ENCODE measurements around the gene RAVER1. TPM values are rescaled to one million over a fixed set of nuclear protein-coding genes. Genes with fewer than 3 reads are reported as not detected.

The RAVER1 gene
- total and polyA plus RNA-seq, 10 of the 15 experiments (the other 5 are each of a cell fraction or from before 2014, with no cell fraction given), result 0.03 to 87.0 (median 12.1) TPM

DNA sequence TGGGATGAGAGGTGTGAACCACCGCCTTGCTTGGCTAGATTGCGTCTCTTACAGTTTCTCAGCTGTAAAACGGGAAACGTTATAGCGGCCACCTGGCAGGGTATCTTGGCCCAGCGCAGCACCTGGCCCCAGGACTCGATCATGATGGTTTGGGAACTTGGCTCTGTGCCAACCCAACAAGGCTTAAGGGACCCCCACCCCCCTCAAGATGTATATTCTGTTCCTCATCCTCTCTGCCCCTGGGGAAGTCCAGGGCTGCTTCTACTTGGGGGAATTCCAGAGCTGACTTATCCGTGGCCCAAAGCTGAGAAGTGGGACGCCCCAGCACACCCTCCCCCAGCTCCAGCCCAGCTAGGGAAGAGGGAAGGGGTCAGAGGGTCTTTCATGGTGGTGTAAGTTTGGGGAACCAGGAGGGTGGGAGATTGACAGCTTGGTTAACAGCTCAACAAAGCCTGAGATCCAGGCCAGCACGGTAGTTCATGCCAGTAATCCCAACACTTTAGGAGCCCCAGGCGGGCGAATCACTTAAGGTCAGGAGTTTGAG lies 61.7 kb downstream of the RAVER1 start (continued):
- TF ChIP-seq CEBPZ (IDR thresholded peaks at IDR 0.05; ENCODE audit: low read depth, low read length), result no peak
- TF ChIP-seq RAD21 (IDR thresholded peaks at IDR 0.05; ENCODE audit: insufficient read depth, low read depth, low read length), result no peak
- TF ChIP-seq CHD4 (IDR thresholded peaks at IDR 0.05), result no peak
- no peak for TF ChIP-seq SMAD5 (IDR thresholded peaks at IDR 0.05; ENCODE audit: low read depth)
- 0 out of 2 replicates have a peak, but pooled peaks have one; percentile 59 for TF ChIP-seq PAX5 (IDR thresholded peaks at IDR 0.05; ENCODE audit: borderline replicate concordance, low read depth, low read length)
- TF ChIP-seq, protein P1, sequence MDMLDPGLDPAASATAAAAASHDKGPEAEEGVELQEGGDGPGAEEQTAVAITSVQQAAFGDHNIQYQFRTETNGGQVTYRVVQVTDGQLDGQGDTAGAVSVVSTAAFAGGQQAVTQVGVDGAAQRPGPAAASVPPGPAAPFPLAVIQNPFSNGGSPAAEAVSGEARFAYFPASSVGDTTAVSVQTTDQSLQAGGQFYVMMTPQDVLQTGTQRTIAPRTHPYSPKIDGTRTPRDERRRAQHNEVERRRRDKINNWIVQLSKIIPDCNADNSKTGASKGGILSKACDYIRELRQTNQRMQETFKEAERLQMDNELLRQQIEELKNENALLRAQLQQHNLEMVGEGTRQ (IDR thresholded peaks at IDR 0.05; ENCODE audit: borderline replicate concordance, low read depth, low read length), result no peak
- TF ChIP-seq TAF1 (IDR thresholded peaks at IDR 0.05; ENCODE audit: borderline replicate concordance, low read depth, low read length), result 0 out of 2 replicates have a peak, but pooled peaks have one; percentile 39
- no peak for TF ChIP-seq FOS (IDR thresholded peaks at IDR 0.05; ENCODE audit: borderline replicate concordance, extremely low read depth, insufficient read length)
- no peak for TF ChIP-seq MTA2 (IDR thresholded peaks at IDR 0.05; ENCODE audit: low read depth)
- no peak for TF ChIP-seq NRF1 (conservative IDR thresholded peaks at IDR 0.05; ENCODE audit: low read depth, low read length)
- no peak for TF ChIP-seq MTA3 (IDR thresholded peaks at IDR 0.05; ENCODE audit: borderline replicate concordance, low read length)
- no peak for TF ChIP-seq CEBPB (IDR thresholded peaks at IDR 0.05; ENCODE audit: borderline replicate concordance in 1 of 2, low read depth in 2 of 2, low read length in 2 of 2)
- TF ChIP-seq TARDBP (IDR thresholded peaks at IDR 0.05; ENCODE audit: borderline replicate concordance), result peak; percentile 24; the same call in 1 of the 2 replicates
- no peak for TF ChIP-seq MYC (IDR thresholded peaks at IDR 0.05; ENCODE audit: insufficient read depth, insufficient read length, insufficient replicate concordance, low read length, severe bottlenecking)
- TF ChIP-seq, protein P2, sequence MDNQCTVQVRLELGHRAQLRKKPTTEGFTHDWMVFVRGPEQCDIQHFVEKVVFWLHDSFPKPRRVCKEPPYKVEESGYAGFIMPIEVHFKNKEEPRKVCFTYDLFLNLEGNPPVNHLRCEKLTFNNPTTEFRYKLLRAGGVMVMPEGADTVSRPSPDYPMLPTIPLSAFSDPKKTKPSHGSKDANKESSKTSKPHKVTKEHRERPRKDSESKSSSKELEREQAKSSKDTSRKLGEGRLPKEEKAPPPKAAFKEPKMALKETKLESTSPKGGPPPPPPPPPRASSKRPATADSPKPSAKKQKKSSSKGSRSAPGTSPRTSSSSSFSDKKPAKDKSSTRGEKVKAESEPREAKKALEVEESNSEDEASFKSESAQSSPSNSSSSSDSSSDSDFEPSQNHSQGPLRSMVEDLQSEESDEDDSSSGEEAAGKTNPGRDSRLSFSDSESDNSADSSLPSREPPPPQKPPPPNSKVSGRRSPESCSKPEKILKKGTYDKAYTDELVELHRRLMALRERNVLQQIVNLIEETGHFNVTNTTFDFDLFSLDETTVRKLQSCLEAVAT (IDR thresholded peaks at IDR 0.05), result no peak; the same call in 1 of the 2 replicates
- TF ChIP-seq SMC3 (IDR thresholded peaks at IDR 0.05; ENCODE audit: borderline replicate concordance, low read length), result no peak
- TF ChIP-seq DPF2 (IDR thresholded peaks at IDR 0.05), result peak; percentile 79
- TF ChIP-seq, protein P3, sequence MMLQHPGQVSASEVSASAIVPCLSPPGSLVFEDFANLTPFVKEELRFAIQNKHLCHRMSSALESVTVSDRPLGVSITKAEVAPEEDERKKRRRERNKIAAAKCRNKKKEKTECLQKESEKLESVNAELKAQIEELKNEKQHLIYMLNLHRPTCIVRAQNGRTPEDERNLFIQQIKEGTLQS (IDR thresholded peaks at IDR 0.05; ENCODE audit: borderline replicate concordance, extremely low read depth, low read depth, low read length), result no peak
- TF ChIP-seq KLF5 (IDR thresholded peaks at IDR 0.05; ENCODE audit: partially characterized antibody), result no peak
- TF ChIP-seq, protein P4, sequence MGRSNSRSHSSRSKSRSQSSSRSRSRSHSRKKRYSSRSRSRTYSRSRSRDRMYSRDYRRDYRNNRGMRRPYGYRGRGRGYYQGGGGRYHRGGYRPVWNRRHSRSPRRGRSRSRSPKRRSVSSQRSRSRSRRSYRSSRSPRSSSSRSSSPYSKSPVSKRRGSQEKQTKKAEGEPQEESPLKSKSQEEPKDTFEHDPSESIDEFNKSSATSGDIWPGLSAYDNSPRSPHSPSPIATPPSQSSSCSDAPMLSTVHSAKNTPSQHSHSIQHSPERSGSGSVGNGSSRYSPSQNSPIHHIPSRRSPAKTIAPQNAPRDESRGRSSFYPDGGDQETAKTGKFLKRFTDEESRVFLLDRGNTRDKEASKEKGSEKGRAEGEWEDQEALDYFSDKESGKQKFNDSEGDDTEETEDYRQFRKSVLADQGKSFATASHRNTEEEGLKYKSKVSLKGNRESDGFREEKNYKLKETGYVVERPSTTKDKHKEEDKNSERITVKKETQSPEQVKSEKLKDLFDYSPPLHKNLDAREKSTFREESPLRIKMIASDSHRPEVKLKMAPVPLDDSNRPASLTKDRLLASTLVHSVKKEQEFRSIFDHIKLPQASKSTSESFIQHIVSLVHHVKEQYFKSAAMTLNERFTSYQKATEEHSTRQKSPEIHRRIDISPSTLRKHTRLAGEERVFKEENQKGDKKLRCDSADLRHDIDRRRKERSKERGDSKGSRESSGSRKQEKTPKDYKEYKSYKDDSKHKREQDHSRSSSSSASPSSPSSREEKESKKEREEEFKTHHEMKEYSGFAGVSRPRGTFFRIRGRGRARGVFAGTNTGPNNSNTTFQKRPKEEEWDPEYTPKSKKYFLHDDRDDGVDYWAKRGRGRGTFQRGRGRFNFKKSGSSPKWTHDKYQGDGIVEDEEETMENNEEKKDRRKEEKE (IDR thresholded peaks at IDR 0.05), result no peak
- 0 out of 2 replicates have a peak, but pooled peaks have one; percentile 6 for TF ChIP-seq YY1 (IDR thresholded peaks at IDR 0.05; ENCODE audit: low read depth, low read length)
- TF ChIP-seq SPI1 (IDR thresholded peaks at IDR 0.05; ENCODE audit: borderline replicate concordance, insufficient read depth, low read depth, low read length), result peak; percentile 83

Data from GM12878 (cell line).